Inferior parietal cortex (tissue), 1 donor: ENCODE data around the gene RASGRP2.
A peak's percentile ranks its signal among the peaks of the same experiment; 100 is the strongest.

Source experiments
- DNase-seq: peaks from one replicate; pipeline ENCODE4 v3.0.0-alpha.2; 2016; ENCODE audit errors: extremely low spot score

Gene RASGRP2

GRCh38 chr11:64739871-64740270 is 4.1 kb downstream of the RASGRP2 start:
- no peak for DNase-seq

DNA sequence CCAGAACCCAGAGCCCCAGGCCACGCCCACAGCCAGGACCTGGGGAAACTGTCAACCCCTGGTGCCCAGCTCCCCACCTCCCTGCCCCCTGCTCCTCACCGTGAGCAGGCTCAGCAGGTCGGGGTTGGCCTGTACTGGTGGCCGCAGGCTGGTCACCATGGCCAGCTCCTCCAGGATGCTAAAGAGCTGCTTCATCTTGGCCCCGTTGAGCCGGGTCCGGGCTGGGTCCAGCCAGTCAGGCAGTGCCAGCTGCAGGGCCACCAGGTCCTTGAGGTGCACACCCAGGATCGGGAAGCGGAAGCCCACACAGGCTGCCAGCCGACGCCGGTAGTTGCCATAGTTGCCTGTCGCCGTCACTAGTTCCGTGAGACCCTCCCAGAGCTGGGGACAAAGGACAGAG is 7.3 kb downstream of the RASGRP2 start:
- no peak for DNase-seq

GRCh38 chr11:64735725-64736259 is 8.2 kb downstream of the RASGRP2 start:
- no peak for DNase-seq

DNA sequence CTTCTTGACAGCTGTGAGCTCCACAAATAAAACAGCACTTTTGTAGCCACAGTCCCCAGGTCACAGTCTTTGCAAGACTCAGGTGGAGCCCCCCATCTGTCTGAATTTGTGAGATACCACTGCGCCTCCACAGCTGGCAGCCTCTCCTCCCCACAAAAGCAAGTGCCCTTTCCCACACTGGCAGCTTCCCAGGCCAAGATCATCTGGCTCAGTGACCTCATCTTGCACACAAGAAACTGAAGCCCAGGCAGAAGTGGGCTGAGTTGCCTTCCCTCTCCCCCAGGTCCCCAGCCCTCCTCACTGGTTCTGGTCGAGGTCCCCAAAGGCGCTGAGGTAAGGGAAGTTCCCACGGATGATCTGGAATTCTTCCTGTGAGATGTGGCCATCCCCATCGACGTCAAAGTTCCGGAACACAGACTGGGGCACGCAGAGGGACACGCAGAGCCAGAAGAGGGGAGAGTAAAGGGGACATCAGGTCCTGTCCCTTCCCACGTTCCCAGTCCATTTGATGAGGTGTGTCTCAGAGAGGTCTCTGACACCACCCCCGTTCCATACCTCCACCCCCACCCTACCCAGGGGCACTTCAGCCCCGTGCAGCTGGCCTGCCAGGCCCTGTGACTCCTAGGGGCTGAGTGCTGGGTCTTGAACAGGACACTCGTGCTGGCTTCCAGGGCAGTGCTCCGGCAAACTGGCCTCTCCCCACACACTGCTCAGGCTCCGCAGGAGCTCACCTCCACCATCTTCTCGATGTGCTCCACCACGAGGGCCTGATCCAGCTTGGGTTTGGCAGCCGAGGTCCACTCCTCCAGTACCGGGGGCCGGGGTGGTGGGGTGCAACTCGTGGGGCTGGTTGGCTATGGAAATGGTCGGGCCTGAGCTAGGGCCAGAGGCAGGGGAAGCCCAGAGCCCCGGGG is 8.9 kb downstream of the RASGRP2 start:
- DNase-seq: no peak

DNA sequence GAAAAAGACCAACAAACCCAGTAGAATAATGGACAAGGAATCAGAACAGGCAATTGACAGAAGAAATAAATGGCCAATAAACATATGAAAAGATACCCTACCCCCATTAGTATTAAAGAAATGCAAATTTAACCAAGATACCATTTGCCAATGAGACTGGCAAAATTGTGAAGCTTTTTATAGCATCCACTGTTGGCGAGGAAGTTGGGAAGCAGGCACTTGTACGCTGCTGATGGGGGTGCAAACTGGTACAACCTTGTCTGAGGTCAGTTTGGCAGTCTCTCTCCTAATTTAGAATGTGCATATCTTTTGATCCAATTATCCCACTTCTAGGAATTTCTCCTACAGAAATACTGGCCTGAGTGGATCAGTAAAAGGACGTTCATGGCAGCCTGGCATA is 12.3 kb downstream of the RASGRP2 start:
- no peak for DNase-seq

DNA sequence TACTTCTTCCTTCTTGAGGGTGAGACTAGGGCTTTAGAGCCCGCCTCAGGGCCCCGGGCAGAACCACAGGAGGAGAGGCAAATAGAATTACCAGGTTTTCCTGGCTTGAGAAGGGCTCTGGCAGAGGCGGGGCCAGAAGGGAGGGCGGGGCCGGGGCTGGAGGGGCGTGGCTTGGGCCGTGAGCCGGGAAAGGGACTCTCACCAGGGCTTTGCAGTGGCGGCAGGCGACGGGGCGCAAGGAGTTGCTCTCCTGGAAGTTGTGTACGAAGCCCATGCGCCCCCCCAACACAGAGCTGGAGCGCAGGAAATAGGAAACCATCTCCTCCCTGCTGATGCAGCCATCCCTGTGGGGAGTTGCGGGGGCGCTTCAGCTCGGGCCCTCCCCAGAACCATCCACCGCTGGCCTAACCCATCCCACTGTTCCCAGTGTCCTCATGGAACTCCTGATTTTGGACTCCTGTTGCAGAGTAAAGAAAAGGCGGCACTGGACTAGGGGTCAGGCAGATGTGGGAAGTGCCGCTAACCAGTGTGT is 14.0 kb downstream of the RASGRP2 start:
- no peak for DNase-seq

DNA sequence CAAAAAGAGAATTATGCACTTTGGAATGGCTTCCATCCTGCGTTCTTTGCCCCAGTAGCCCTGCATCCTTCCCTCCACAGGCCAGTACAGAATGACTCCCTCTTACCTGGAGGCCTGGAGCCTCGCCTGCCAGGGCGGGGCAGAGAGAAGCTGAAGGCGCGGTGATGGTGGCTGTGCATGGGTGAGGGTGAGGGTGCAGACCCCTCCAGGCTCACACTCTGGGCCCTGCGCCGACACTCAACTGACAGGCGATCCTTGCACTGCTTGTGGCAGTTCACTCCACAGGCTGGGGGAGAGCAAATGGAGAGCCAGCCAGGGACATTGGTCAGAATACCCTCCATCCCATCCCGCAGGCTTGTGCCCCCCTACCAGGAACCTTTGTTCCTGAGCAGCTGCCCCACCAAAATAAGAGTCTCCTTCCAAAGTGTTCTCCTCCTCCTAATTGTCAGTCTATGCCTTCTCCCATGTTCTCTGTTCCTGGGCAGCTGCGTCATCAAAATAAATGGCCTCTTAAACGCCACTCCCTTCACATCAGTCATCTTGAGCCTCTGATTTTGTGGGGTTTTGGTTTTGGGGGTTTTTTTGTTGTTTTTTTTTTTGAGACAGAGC is 15.1 kb downstream of the RASGRP2 start:
- DNase-seq: no peak

DNA sequence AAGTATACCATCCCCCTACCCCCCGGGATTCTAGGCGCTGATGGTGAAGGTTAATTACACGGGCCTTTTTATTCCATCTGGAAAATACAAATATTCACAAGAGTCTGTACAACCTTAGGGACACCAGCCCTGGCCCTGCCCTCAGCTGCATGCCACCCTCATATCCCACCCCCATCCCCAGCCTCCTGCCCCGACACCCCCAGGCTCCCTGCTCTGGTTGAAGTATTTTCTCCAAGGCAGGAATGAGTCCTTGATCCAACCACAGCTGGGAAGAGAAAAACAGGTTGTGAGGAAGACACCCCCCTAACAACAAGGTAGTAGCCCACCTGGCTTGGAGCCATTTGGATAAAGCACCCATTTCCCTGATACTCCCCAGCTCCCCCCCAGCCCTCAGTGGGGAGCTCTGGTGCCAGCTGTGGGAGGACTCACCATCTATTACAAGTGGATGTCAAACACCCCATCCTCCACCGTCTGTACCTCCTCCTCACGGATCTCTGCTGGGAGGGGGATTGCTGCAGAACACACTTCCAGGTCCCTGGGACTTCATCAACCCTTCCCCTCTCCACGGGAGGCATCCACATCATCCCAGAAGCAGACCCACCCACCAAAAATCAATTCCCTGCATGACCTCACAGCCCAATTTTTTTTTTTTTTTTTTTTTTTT is 16.9 kb downstream of the RASGRP2 start:
- no peak for DNase-seq

- DNase-seq: no peak
Measured at GRCh38 chr11:64726211-64726641, 17.7 kb downstream of the RASGRP2 start.

GRCh38 chr11:64724863-64725532 is 18.9 kb downstream of the RASGRP2 start:
- DNase-seq: no peak

DNA sequence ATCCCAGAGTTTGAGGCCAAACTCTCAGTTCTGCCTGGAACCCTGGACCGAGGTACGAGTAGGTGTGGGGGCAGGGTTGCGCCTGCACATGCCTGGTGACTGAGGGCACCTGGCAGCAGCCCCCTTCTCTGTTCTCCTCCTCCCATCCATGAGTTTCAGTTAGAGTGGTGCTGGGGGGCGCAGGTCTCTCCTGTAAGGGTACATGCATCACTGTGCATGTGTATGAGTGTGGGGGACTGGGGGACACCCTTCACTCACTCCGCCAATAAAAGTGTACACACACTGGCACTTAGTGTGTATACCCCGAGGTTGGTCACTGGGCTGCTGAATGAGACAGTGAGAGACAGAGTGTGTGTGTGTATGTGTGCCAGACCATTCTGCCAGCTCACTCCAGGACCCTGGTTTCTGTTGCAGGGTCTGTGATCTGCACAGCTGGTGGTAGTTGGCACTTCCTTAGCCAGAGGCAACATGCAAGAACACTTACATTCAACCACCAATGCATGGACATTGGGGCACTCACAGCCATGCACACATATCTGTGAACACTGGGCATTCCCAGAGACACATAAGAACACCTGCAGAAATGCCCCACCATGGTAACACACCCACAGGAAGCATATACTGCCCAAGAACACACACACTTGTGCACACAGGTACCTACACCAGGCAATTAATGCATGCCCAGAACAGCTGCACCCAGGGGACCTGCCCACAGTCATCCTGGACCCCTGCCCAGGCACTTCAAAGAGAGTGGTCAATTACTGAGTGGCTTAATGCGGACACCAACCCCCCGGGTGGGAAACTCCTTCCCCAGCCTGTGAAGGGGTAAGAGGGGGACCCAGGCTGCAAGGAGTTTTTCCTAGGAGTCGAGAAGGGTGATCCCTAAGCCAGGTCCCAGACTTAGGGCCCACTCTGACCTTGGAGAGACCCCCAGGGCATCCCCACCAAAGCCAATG is 19.8 kb downstream of the RASGRP2 start:
- no peak for DNase-seq

GRCh38 chr11:64723117-64723906 is 20.6 kb downstream of the RASGRP2 start, which contains the start of gene NRXN2:
Gene NRXN2, minus strand, starts transcription at chr11:64723197. Its CDS starts 9,498 bp downstream, at chr11:64713699.
- peak; percentile 87 for DNase-seq

GRCh38 chr11:64722141-64723065 is 21.5 kb downstream of the RASGRP2 start:
- no peak for DNase-seq

DNA sequence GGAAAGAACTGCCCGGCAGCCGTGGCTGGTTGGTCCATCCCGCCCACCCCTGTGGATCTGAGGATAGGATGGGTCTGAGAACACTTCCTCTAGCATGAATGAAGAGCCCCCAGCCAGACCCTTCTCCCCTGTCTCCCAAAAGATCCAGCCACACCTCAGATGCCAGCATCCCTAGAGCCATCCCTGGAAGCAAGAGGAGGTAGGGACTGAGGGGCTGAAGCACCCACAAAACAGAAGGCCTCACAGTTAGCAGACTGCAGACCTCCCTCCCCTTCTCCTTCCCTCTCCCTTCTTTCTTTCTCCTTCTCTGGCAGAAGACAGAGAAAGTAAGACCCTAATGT is 22.6 kb downstream of the RASGRP2 start:
- no peak for DNase-seq

- DNase-seq: no peak
Measured at GRCh38 chr11:64720640-64721358, 23.1 kb downstream of the RASGRP2 start.

DNA sequence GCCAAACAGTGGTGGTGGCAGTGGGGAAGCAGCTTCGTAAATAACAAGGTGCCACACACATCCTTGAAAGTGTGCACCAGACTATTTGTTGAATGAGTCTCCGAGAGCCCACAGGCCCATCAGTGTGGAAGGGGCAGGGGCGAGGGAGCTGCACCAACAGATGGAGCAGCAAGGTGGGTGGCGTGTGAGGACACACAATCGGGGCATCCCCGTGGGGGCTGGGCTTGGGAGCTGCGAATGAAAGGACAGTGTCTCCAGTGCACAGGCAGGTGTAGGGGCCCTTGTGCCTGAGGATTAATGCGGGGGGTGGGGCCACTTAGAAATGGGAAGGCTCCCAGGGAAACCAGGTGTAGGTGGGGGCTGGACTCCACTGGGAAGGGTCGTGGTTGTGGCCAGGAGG is 23.8 kb downstream of the RASGRP2 start:
- no peak for DNase-seq

DNA sequence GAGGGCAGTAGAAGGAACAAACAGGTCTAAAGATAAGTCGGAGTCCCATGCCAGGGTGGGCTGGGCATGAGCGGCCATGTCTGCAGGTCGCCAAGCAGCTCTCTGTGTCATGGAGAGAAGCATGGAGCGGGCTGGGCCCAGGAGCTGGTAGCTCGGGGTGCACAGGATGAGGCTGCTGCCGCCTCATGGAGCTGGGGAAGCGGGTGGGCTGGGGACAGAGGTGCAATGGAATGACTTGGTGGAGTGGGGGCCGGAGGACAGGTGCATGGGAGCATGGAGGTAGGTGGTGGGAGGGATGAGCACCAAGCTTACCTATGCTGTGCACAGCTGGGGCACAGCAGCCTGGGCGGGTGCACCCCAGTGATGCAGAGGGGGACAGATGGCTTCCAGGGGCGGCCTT is 24.5 kb downstream of the RASGRP2 start:
- DNase-seq: no peak

DNA sequence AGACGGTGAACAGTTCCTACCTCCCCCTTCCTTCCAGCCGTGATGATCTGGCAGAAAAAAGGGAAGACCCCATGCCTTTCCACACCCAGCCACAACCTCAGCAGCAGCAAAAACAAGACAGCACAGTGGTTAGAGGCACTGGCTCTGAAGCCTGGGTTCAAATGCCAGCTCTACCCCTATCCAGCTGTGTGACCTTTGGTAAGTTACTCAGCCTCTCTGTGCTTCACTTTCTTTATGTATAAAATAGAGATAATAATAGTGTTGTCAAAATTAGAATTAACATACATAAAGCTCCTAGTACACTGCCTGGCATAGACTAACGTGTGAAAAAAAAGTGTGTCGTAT is 25.2 kb downstream of the RASGRP2 start:
- DNase-seq: no peak
